Head of caudate nucleus (tissue), 42 donors: ENCODE measurements around the gene GTSF1L.
A peak's percentile ranks its signal among the peaks of the same experiment; 100 is the strongest.
"Not testable (repeated sequence)": the region's sequence is repeated elsewhere in the genome, so short reads cannot be mapped to it uniquely, and the experiment has no call there.

Experiments
- DNase-seq, 42 donors: peaks; one replicate each; pipeline versions ENCODE4 v3.0.0 to v3.0.0-alpha.2; 2020 to 2021; ENCODE audit warnings: mixed read lengths in 7 of 42
- intact Hi-C: fragments of 100-400 bp; cut with DNase I; formaldehyde crosslinking; loops from one replicate; pipeline ENCODE4 v1.15.0; 2022

The GTSF1L gene

DNA sequence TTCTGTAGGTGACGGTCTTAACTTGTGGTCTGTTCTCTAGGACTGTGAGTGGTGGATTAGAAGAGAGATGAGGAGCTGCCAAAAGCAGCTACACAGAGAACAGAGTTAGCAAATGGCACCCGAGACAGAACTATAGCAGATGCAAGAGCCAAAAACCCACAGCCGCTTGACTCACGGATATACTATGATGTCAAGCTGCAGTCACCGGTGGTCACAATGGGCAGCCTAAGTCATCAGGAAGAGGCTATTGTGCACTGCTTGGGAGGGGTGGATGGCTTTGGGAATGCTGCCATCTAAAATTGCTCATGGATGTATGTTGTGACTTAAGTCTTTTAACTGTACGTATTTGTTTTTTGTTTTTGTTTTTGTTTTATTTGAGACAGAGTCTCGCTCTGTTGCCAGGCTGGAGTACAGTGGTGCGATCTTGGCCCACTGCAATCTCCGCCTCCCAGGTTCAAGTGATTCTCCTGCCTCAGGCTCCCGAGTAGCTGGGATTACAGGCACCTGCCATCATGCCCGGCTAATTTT, at the start of gene GTSF1L:
Gene GTSF1L, minus strand, starts transcription at position 192 of the 528 bp plus-strand sequence. CDS start 308 bp downstream, outside the sequence.
- intact Hi-C loops: no loop called here
- DNase-seq: no peak

DNA sequence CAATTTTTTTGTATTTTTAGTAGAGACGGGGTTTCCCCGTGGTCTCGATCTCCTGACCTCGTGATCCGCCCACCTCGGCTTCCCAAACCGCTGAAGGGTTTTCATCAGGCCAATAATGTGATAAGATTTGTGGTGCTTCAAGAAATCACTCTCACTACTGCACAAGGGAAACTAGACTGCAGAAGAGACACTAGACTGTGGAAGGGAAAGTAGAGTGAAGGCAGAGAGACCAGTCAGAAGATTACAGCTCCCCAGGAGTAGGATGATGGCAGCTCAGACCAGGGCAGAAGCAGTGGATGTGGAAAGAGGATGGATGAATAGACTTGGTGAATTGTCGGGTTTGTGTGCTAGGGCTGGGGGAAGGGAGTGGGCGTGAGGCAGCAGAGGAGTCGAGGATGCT, 48.0 kb upstream of the GTSF1L start:
- intact Hi-C loops: no loop called here
- peak in 1 of 42 donors; percentile 13 for DNase-seq

DNA sequence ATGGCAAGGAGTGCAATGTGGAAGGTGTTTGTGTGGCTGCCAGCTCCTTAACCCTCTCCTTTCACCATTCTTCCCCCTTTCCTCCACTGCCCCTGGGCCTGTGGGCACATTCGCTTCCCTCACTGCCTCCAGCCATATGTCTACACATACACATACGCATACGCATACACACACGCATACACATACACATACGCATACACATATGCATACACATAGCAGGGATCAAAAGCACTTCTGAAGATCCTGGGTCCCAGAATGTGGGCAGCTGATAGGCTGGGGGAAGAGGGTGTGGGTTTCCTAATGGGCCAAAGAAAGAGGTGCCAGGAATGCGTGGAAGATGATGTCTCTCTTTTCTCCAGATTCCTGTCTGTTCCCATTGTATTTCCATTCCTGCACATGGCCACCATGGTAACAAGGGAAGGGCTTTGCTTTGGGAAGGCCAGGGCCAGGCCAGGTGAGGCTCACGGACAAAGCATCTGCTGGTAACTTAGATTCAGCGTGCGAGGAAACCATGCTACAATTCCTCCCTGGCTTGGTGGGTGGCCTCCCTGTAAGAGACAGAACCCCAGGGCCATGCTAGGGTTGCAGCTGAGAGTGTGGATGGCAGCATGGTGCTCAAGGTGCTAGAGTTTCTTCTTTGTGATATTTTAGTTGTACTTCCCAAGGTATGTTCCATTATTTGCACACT, 44.8 kb upstream of the GTSF1L start:
- DNase-seq: peak in 1 of 42 donors; percentile 18
- intact Hi-C loops: no loop called here

DNA sequence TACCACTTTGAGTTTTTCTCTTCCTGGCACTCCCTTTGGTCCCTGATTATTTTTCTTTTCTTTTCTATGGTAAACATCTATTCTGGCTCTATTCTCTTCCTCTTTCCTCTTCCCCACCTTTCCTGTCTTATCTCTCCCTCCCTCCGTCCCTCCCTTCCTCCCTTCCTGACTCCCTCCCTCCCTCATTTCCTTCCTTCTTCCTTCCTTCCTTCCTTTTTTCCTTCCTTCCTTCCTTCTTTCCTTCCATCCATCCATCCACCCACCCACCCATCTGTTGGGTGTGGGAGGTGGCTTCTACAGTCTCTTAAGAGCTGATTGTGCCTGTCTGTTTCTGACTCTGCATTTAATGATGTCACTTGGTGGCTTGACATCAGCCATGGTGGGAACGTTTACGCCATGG, 43.5 kb upstream of the GTSF1L start:
- intact Hi-C loops: no loop called here
- DNase-seq: no peak

DNA sequence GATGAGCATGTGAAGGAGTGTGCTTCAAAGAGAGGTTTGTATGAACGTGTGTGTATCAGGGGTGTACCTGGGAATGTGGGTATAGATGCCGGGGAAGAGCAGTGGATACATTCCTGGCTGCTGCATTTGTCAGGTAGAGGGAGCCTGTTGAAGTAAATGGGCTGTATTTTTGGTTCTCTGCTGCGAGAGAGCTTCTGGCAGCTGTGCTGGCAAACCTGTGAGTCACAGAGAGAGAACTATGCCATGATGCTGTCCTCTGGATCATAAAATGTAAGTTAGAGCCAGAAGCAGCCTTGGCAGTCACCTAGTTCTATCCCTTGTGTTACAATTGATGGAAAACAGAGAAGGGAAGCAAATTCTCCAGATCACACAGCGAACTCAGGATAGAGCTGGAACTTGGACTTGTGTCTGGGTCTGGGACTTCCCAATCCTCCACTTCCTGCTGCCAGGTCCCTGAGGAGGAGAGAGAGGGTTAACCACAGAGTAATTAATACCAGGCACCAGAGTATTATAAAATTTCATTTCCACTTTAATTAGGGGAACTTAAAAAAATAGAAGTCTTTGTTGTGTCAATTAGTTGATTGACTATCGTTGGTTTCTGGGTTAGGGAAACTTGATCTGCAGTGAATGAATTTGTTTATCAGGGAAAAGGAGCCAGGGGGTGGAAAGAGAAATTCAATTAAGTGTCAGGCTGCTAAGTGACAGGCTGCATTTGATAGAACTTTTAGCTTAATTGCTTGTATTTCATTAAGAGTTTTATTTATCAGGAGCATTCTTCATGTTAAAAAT, 41.1 kb upstream of the GTSF1L start:
- intact Hi-C loops: no loop called here
- peak in 10 of 42 donors; percentile 13 to 55 (median 26) for DNase-seq

DNA sequence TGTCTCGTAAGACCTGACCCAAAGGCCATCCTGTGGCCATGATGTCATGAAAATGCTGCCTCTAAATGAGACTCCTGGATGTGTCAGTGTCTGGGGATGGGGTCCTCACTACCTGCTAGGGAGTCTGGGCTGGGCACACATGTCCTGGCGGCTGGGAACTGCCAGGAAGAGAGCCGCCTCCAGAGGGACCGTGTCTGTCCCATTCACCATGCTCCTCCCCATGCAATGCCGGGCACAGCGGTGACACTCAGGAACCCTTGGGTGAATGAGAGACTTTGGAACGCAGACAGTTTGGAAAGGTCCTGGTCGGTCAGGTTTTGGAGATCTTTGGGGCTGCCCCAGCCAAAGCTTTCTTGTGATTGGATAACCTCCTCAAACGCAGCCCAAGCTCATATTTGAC, 40.1 kb upstream of the GTSF1L start:
- no peak for DNase-seq
- intact Hi-C loops: no loop called here

DNA sequence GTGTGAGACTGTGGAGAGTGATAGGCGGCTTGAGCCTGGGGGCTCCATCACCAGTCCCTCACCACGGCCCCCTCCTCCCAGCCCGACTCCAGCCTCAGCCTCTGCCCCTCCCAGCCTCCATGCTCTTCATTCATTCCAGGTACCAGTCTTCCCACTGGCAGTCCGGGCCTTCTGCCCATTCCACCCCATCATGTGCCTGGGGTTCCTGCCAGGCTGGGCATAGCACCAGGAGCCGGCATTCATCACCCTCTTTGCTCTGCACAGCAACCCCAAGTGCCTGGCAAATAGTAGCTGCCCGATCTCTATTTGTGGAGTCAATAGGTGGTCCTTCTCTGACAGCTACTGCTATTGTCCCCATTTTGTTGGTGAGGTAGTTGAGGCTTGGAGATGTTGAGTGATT, 39.6 kb upstream of the GTSF1L start:
- intact Hi-C loops: no loop called here
- DNase-seq: peak; percentile 26 to 89 (median 68)

GRCh38 chr20:43765916-43766315, 39.1 kb upstream of the GTSF1L start:
- DNase-seq: peak in 1 of 42 donors; percentile 11
- intact Hi-C loops: no loop called here

DNA sequence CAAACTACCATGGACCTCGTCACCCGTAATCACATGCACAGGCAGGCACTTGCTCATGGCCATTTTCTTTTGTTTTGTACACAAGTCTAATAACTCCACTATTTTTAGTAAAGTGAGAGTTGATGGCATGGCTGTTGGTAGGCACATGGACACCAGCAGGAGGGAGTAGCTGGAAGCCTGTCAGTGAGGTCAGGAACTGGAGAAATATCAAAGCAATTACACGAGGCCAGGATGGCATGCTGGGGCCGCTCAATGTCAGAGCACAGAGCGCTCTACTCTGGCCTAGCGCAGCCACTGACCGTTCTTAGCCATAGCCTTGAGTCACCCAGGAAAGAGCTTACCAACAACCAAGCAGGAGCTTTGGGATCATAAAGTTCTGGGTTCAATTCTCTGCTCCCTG, 36.1 kb upstream of the GTSF1L start:
- DNase-seq: no peak
- intact Hi-C loops: no loop called here

- intact Hi-C loops: no loop called here
- DNase-seq: no peak
These were observed 34.9 kb upstream of the GTSF1L start for GRCh38 chr20:43761386-43762340.

DNA sequence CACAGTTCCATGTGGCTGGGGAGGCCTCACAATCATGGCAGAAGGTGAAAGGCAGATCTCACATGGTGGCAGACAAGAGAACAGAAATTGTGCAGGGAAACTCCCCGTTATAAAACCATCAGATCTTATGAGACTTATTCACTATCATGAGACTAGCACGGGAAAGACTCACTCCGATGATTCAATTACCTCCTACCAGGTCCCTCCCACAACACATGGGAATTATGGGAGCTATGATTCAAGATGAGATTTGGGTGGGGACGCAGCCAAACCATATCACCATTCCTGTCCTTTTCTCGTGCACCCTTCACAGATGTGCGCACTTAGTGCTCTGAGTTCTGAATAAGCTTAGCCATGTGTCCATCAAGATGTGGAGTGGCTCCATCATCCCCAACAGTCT, 31.1 kb upstream of the GTSF1L start:
- intact Hi-C loops: not testable (repeated sequence)

DNA sequence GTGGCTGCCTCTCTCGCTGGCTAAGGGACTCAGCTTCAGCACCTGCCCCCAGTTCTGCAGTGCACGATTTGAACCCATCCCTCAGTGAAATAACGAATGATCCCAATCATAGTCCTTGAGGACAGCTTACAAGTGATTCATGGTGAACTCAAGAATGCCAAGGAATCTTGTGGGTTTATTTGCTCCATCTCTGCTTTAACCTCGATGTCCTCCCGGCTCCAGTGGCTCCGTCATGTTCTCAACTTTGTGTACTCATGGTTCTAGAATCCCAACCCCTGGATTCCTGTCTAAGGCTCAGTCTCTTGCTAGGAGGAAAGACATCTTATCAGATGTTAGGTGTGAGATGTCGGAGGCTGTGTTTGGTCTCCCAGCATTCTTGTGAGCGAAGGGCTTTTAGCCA, 29.0 kb upstream of the GTSF1L start:
- intact Hi-C loops: no loop called here
- no peak for DNase-seq

More for the DNA sequence above, 31.1 kb upstream of the GTSF1L start:
- DNase-seq: not testable (repeated sequence)

- no peak for DNase-seq
- intact Hi-C loops: no loop called here
These were observed 28.6 kb upstream of the GTSF1L start for GRCh38 chr20:43755390-43755789.

- intact Hi-C loops: loop anchor here (5.0 kb wide), 1 partner anchor 330 kb away; no protein-coding TSS in a partner anchor
These were observed 25.9 kb upstream of the GTSF1L start for GRCh38 chr20:43752561-43753301.

GRCh38 chr20:43752051-43752360, 25.2 kb upstream of the GTSF1L start:
- intact Hi-C loops: loop anchor here (5.0 kb wide), 1 partner anchor 330 kb away; no protein-coding TSS in a partner anchor
- DNase-seq: no peak

More at GRCh38 chr20:43752561-43753301, 25.9 kb upstream of the GTSF1L start:
- peak in 20 of 42 donors; percentile 6 to 57 (median 26) for DNase-seq

GRCh38 chr20:43751167-43752050, 24.6 kb upstream of the GTSF1L start:
- DNase-seq: no peak
- intact Hi-C loops: loop anchor here (5.0 kb wide), 1 partner anchor 331 kb away; no protein-coding TSS in a partner anchor

GRCh38 chr20:43750774-43751166, 24.0 kb upstream of the GTSF1L start:
- intact Hi-C loops: loop anchor here (5.0 kb wide), 1 partner anchor 332 kb away; no protein-coding TSS in a partner anchor
- DNase-seq: no peak
